SK-N-SH treated with all-trans-retinoic acid at 6 μM for 48 hours (cell line): ENCODE measurements around the gene ENDOV.

Experiments
- ATAC-seq: fragments of 200-7000 bp; cut with Tn5 transposase; 3 replicates; pipeline ENCODE4 v1.9.1; 2020; ENCODE audit warnings: mild to moderate bottlenecking, moderate library complexity
- ARNTL ChIP-seq: fragments of 450-650 bp; formaldehyde crosslinking; IDR thresholded peaks from 2 replicates; pipeline ENCODE4 v1.5.0; 2020; ENCODE audit warnings: low read depth, mild to moderate bottlenecking, moderate library complexity, borderline replicate concordance
- BACH2 ChIP-seq: fragments of 250-450 bp; sonication (Bioruptor Pico); IDR thresholded peaks from 2 replicates; pipeline ENCODE4 v1.9.0; 2021; ENCODE audit warnings: mild to moderate bottlenecking, borderline replicate concordance
- CSDC2 ChIP-seq: fragments of 250-450 bp; sonication (Bioruptor Pico); IDR thresholded peaks from 2 replicates; pipeline ENCODE4 v1.5.0; 2020; ENCODE audit warnings: mild to moderate bottlenecking, moderate library complexity
- ESRRG ChIP-seq: fragments of 250-450 bp; sonication (Bioruptor Pico); IDR thresholded peaks from 2 replicates; pipeline ENCODE4 v1.6.1; 2021; ENCODE audit warnings: mild to moderate bottlenecking
- GLIS3 ChIP-seq: fragments of 250-450 bp; sonication (Bioruptor Pico); IDR thresholded peaks from 2 replicates; pipeline ENCODE4 v1.5.0; 2020; ENCODE audit warnings: mild to moderate bottlenecking, moderate library complexity
- ISL1 ChIP-seq: fragments of 250-450 bp; sonication (Bioruptor Pico); IDR thresholded peaks from 2 replicates; pipeline ENCODE4 v2.1.2; 2022; ENCODE audit warnings: mild to moderate bottlenecking, moderate library complexity
- OSR1 ChIP-seq: fragments of 250-450 bp; sonication (Bioruptor Pico); IDR thresholded peaks from 2 replicates; pipeline ENCODE4 v1.8.0; 2022; ENCODE audit warnings: moderate library complexity, mild to moderate bottlenecking, inconsistent platforms
- PPARA ChIP-seq: fragments of 250-450 bp; sonication (Bioruptor Pico); IDR thresholded peaks from 2 replicates; pipeline ENCODE4 v1.5.0; 2020; ENCODE audit warnings: mild to moderate bottlenecking, borderline replicate concordance
- RARB ChIP-seq: fragments of 250-450 bp; sonication (Bioruptor Pico); IDR thresholded peaks from 2 replicates; pipeline ENCODE4 v1.8.0; 2021; ENCODE audit warnings: mild to moderate bottlenecking, moderate library complexity
- SNAI2 ChIP-seq: fragments of 250-450 bp; sonication (Bioruptor Pico); IDR thresholded peaks from 2 replicates; pipeline ENCODE4 v1.5.0; 2020; ENCODE audit warnings: mild to moderate bottlenecking, moderate library complexity
- TCF4 ChIP-seq: fragments of 250-450 bp; sonication (Bioruptor Pico); IDR thresholded peaks from 2 replicates; pipeline ENCODE4 v1.8.0; 2021; ENCODE audit warnings: mild to moderate bottlenecking, moderate library complexity, borderline replicate concordance
- TOX ChIP-seq: fragments of 250-450 bp; sonication (Bioruptor Pico); IDR thresholded peaks from 2 replicates; pipeline ENCODE4 v1.8.0; 2021; ENCODE audit warnings: mild to moderate bottlenecking, moderate library complexity, borderline replicate concordance
- ZC3H10 ChIP-seq: fragments of 250-450 bp; sonication (Bioruptor Pico); IDR thresholded peaks from 2 replicates; pipeline ENCODE4 v1.5.1; 2021; ENCODE audit warnings: mild to moderate bottlenecking, moderate library complexity
- ZFP3 ChIP-seq: fragments of 250-450 bp; sonication (Bioruptor Pico); IDR thresholded peaks from 2 replicates; pipeline ENCODE4 v1.5.0; 2020; ENCODE audit warnings: mild to moderate bottlenecking, moderate library complexity
- ZFP30 ChIP-seq: fragments of 450-650 bp; formaldehyde crosslinking; IDR thresholded peaks from 2 replicates; pipeline ENCODE4 v1.5.0; 2022; ENCODE audit warnings: mild to moderate bottlenecking, moderate library complexity
- ZNF565 ChIP-seq: fragments of 450-650 bp; formaldehyde crosslinking; conservative IDR thresholded peaks from 2 replicates; pipeline ENCODE4 v1.5.0; 2020; ENCODE audit warnings: low read depth, mild to moderate bottlenecking, moderate library complexity
- ZNF70 ChIP-seq: fragments of 450-650 bp; formaldehyde crosslinking; IDR thresholded peaks from 2 replicates; pipeline ENCODE4 v1.5.0; 2020; ENCODE audit warnings: mild to moderate bottlenecking, moderate library complexity
- ZNF8 ChIP-seq: fragments of 450-650 bp; formaldehyde crosslinking; IDR thresholded peaks from 2 replicates; pipeline ENCODE4 v1.5.0; 2020; ENCODE audit warnings: mild to moderate bottlenecking, moderate library complexity
- TF ChIP-seq, protein P1 (sequence below): fragments of 250-450 bp; sonication (Bioruptor Pico); IDR thresholded peaks from 2 replicates; pipeline ENCODE4 v1.5.0; 2020; ENCODE audit warnings: mild to moderate bottlenecking, moderate library complexity
- TF ChIP-seq, protein P2 (sequence below): fragments of 250-450 bp; sonication (Bioruptor Pico); IDR thresholded peaks from 2 replicates; pipeline ENCODE4 v1.5.1; 2021; ENCODE audit warnings: mild to moderate bottlenecking, moderate library complexity
- TF ChIP-seq, protein P3 (sequence below): fragments of 250-450 bp; sonication (Bioruptor Pico); IDR thresholded peaks from 2 replicates; pipeline ENCODE4 v1.8.0; 2021; ENCODE audit warnings: low read depth, mild to moderate bottlenecking, moderate library complexity, borderline replicate concordance

Gene ENDOV

GRCh38 chr17:80442323-80442659 lies 27.3 kb downstream of the ENDOV start:
- TF ChIP-seq ARNTL (CRISPR knock-in tag) (no peak), ZC3H10 (CRISPR knock-in tag) (no peak), ZFP30 (CRISPR knock-in tag) (no peak), RARB (CRISPR knock-in tag) (no peak), ISL1 (CRISPR knock-in tag) (no peak), ESRRG (no peak), ZNF565 (CRISPR knock-in tag) (no peak), ZFP3 (no peak), BACH2 (CRISPR knock-in tag) (no peak), ZNF70 (CRISPR knock-in tag) (no peak), GLIS3 (CRISPR knock-in tag) (no peak), PPARA (CRISPR knock-in tag) (no peak)
- TF ChIP-seq, protein P1, sequence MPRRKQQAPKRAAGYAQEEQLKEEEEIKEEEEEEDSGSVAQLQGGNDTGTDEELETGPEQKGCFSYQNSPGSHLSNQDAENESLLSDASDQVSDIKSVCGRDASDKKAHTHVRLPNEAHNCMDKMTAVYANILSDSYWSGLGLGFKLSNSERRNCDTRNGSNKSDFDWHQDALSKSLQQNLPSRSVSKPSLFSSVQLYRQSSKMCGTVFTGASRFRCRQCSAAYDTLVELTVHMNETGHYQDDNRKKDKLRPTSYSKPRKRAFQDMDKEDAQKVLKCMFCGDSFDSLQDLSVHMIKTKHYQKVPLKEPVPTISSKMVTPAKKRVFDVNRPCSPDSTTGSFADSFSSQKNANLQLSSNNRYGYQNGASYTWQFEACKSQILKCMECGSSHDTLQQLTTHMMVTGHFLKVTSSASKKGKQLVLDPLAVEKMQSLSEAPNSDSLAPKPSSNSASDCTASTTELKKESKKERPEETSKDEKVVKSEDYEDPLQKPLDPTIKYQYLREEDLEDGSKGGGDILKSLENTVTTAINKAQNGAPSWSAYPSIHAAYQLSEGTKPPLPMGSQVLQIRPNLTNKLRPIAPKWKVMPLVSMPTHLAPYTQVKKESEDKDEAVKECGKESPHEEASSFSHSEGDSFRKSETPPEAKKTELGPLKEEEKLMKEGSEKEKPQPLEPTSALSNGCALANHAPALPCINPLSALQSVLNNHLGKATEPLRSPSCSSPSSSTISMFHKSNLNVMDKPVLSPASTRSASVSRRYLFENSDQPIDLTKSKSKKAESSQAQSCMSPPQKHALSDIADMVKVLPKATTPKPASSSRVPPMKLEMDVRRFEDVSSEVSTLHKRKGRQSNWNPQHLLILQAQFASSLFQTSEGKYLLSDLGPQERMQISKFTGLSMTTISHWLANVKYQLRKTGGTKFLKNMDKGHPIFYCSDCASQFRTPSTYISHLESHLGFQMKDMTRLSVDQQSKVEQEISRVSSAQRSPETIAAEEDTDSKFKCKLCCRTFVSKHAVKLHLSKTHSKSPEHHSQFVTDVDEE (CRISPR knock-in tag) = no peak
- no peak for ATAC-seq

- ATAC-seq = no peak
- TF ChIP-seq, protein P2, sequence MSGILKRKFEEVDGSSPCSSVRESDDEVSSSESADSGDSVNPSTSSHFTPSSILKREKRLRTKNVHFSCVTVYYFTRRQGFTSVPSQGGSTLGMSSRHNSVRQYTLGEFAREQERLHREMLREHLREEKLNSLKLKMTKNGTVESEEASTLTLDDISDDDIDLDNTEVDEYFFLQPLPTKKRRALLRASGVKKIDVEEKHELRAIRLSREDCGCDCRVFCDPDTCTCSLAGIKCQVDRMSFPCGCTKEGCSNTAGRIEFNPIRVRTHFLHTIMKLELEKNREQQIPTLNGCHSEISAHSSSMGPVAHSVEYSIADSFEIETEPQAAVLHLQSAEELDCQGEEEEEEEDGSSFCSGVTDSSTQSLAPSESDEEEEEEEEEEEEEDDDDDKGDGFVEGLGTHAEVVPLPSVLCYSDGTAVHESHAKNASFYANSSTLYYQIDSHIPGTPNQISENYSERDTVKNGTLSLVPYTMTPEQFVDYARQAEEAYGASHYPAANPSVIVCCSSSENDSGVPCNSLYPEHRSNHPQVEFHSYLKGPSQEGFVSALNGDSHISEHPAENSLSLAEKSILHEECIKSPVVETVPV (CRISPR knock-in tag) = no peak
- TF ChIP-seq OSR1 (CRISPR knock-in tag) (no peak), TOX (CRISPR knock-in tag) (no peak), ZNF8 (CRISPR knock-in tag) (no peak), ZNF70 (CRISPR knock-in tag) (no peak), CSDC2 (CRISPR knock-in tag) (no peak), ZFP3 (no peak), ZC3H10 (CRISPR knock-in tag) (no peak), ARNTL (CRISPR knock-in tag) (no peak), RARB (CRISPR knock-in tag) (no peak), SNAI2 (CRISPR knock-in tag) (no peak), ISL1 (CRISPR knock-in tag) (no peak), TCF4 (no peak), GLIS3 (CRISPR knock-in tag) (no peak), BACH2 (CRISPR knock-in tag) (no peak), ZNF565 (CRISPR knock-in tag) (no peak), ESRRG (no peak)
- TF ChIP-seq, protein P1 (CRISPR knock-in tag) = no peak
Observed at GRCh38 chr17:80442764-80443163, 27.8 kb downstream of the ENDOV start.

DNA sequence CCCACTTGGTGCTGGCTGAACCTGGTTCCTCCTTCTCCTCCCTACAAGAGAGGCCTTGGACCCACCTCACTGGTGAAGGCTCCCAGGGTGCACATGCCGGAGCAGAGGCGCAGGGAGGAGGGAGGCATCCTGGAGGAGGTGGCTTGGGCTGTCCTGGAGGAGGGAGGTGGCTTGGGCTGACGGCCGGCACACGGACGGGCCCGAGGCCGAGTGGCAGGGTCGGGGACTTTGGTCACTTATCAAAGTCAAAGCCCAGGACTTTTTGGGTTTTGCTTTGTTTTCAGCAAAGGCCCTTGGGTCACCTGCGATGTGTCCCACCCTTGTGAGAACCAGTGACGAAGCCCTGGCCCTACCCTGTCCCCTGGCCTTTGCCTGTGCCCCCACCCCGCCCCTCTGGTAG lies 28.5 kb downstream of the ENDOV start:
- TF ChIP-seq ZNF565 (CRISPR knock-in tag) (no peak), OSR1 (CRISPR knock-in tag) (no peak), ZNF70 (CRISPR knock-in tag) (no peak), TCF4 (no peak), BACH2 (CRISPR knock-in tag) (no peak), PPARA (CRISPR knock-in tag) (no peak), ZFP3 (no peak), ZFP30 (CRISPR knock-in tag) (no peak), TOX (CRISPR knock-in tag) (no peak)
- TF ChIP-seq, protein P3, sequence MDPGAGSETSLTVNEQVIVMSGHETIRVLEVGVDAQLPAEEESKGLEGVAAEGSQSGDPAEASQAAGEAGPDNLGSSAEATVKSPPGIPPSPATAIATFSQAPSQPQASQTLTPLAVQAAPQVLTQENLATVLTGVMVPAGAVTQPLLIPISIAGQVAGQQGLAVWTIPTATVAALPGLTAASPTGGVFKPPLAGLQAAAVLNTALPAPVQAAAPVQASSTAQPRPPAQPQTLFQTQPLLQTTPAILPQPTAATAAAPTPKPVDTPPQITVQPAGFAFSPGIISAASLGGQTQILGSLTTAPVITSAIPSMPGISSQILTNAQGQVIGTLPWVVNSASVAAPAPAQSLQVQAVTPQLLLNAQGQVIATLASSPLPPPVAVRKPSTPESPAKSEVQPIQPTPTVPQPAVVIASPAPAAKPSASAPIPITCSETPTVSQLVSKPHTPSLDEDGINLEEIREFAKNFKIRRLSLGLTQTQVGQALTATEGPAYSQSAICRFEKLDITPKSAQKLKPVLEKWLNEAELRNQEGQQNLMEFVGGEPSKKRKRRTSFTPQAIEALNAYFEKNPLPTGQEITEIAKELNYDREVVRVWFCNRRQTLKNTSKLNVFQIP (CRISPR knock-in tag) = no peak
- ATAC-seq = no peak
